Immature natural killer cell (primary cell): ENCODE measurements around the gene MATN4. TPM values are rescaled to one million over a fixed set of nuclear protein-coding genes. Genes with fewer than 3 reads are reported as not detected.

Experiments used
- DNase-seq, 3 donors: peaks; one replicate each; pipeline ENCODE4 v3.0.0; 2022; ENCODE audit warnings: mixed read lengths in 1 of 3
- H3K27ac Mint-ChIP-seq, 6 donors: one replicate each; pipeline ENCODE4 v1.8.0; 2020; ENCODE audit warnings: mixed read lengths in 6 of 6, mild to moderate bottlenecking in 5 of 6, inconsistent platforms in 4 of 6, moderate library complexity in 3 of 6
- H3K27me3 Mint-ChIP-seq, 3 donors: one replicate each; pipeline ENCODE4 v1.8.0; 2020 to 2021; ENCODE audit warnings: low read depth in 3 of 3, mild to moderate bottlenecking in 3 of 3, mixed read lengths in 3 of 3, moderate library complexity in 3 of 3, inconsistent platforms in 1 of 3
- H3K36me3 Mint-ChIP-seq, 3 donors: one replicate each; pipeline ENCODE4 v1.8.0; 2020; ENCODE audit warnings: mixed read lengths in 3 of 3, inconsistent platforms in 2 of 3, mild to moderate bottlenecking in 2 of 3
- H3K4me1 Mint-ChIP-seq, 2 donors: one replicate each; pipeline ENCODE4 v1.8.0; 2020; ENCODE audit warnings: inconsistent platforms in 2 of 2, mild to moderate bottlenecking in 2 of 2, mixed read lengths in 2 of 2, moderate library complexity in 1 of 2
- H3K4me3 Mint-ChIP-seq, 5 donors: one replicate each; pipeline ENCODE4 v1.8.0; 2020; ENCODE audit warnings: mild to moderate bottlenecking in 5 of 5, mixed read lengths in 5 of 5, inconsistent platforms in 3 of 5, moderate library complexity in 3 of 5
- H3K9me3 Mint-ChIP-seq, 6 donors: one replicate each; pipeline ENCODE4 v1.8.0; 2020; ENCODE audit warnings: mild to moderate bottlenecking in 6 of 6, mixed read lengths in 6 of 6, inconsistent platforms in 4 of 6, moderate library complexity in 3 of 6
- polyA plus RNA-seq, 3 donors: library from polyadenylated mRNA; unstranded; fragments of 300-500 nt; fragmentation: Illumina TruSeq; gene quantifications; one replicate each; pipeline ENCODE4 v1.2.3, GENCODE V29; 2021

The MATN4 gene
- polyA plus RNA-seq, 3 donors from 2014 or later, result not detected

DNA sequence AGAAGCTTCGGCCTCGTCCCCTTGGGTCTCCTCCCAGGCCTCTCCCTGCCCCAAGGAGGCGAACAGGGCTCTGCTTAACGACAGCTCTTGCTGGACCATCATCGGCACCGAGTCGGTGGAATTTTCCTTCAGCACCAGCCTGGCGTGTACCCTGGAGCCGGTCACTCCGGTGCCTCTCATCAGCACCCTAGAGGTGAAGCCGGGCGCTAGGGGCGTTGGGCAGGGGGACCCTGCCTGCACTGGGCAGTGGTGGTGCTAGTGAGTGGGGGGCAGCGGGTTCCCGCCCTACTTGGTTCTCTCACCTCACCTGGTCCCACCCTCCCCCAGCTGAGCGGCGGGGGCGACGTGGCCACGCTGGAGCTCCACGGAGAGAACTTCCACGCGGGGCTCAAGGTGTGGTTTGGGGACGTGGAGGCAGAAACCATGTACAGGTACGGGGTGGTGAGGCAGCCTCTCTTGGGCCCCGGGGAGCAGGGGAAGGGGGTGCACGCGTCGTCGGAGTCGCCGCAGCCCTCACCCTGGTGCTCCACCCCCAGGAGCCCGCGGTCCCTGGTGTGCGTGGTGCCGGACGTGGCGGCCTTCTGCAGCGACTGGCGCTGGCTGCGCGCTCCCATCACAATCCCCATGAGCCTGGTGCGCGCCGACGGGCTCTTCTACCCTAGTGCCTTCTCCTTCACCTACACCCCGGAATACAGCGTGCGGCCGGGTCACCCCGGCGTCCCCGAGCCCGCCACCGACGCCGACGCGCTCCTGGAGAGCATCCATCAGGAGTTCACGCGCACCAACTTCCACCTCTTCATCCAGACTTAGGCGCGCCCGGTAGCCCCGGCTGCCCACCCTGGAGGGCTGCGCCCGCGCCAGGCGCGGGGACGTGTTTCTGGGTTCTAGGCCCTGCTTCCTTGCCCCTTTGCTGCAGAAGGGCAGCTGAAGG is 8.3 kb upstream of the MATN4 start:
- H3K27me3 Mint-ChIP-seq, result peaks cover 3 to 15% (median 7%) of the 10 kb centered on the region in 3 donors
- peaks cover 8 to 15% of the 10 kb centered on the region in 2 donors for H3K4me1 Mint-ChIP-seq
- no peak overlapping the region for H3K4me3 Mint-ChIP-seq
- H3K9me3 Mint-ChIP-seq, result no peaks in the 10 kb centered on the region
- no peaks in the 10 kb centered on the region for H3K36me3 Mint-ChIP-seq
- H3K27ac Mint-ChIP-seq, result no peak overlapping the region
- no peak for DNase-seq

DNA sequence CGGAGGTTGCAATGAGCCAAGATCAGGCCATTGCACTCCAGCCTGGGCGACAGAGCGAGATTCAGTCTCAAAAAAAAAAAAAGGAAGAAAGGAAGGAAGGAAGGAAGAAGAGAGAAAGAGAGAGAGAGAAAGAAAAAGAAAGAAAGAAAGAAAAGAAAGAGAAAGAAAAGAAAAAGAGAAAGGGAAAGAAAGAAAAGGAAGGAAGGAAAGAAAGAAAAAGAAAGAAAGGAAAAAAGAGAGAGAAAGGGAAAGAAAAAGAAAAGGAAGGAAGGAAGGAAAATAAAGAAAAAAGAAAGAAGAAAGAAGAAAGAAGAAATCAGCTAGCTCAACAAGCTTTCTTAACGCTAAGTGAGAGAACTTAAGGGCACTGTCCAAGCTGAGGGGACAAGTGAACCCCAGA is 7.6 kb upstream of the MATN4 start:
- no peaks in the 10 kb centered on the region for H3K9me3 Mint-ChIP-seq
- no peak overlapping the region for H3K4me3 Mint-ChIP-seq
- H3K27ac Mint-ChIP-seq, result no peak overlapping the region
- DNase-seq, result no peak
- peaks cover 3 to 15% (median 7%) of the 10 kb centered on the region in 3 donors for H3K27me3 Mint-ChIP-seq
- peaks cover under 1 to 13% of the 10 kb centered on the region in 2 donors for H3K4me1 Mint-ChIP-seq
- H3K36me3 Mint-ChIP-seq, result no peaks in the 10 kb centered on the region

- H3K36me3 Mint-ChIP-seq, result no peaks in the 10 kb centered on the region
- peaks cover 6 to 22% (median 9%) of the 10 kb centered on the region in 3 donors for H3K27me3 Mint-ChIP-seq
- no peak overlapping the region for H3K27ac Mint-ChIP-seq
- DNase-seq, result no peak
- peaks cover 0 to 6% of the 10 kb centered on the region in 2 donors for H3K4me1 Mint-ChIP-seq
- H3K4me3 Mint-ChIP-seq, result no peak overlapping the region
- no peaks in the 10 kb centered on the region for H3K9me3 Mint-ChIP-seq
Measured at GRCh38 chr20:45313943-45314342, 5.8 kb upstream of the MATN4 start.

GRCh38 chr20:45313065-45313695 is 5.1 kb upstream of the MATN4 start:
- Mint-ChIP-seq H3K36me3 (no peaks in the 10 kb centered on the region), H3K4me1 (peaks cover 0 to 6% of the 10 kb centered on the region in 2 donors), H3K27ac (no peak overlapping the region), H3K27me3 (peaks cover 6 to 17% (median 9%) of the 10 kb centered on the region in 3 donors), H3K9me3 (no peaks in the 10 kb centered on the region), H3K4me3 (no peak overlapping the region)
- no peak for DNase-seq

- H3K9me3 Mint-ChIP-seq, result no peaks in the 10 kb centered on the region
- H3K36me3 Mint-ChIP-seq, result no peaks in the 10 kb centered on the region
- H3K4me1 Mint-ChIP-seq, result peaks cover 0 to 6% of the 10 kb centered on the region in 2 donors
- peaks cover 7 to 17% (median 12%) of the 10 kb centered on the region in 3 donors for H3K27me3 Mint-ChIP-seq
- no peak overlapping the region for H3K27ac Mint-ChIP-seq
- DNase-seq, result no peak
- H3K4me3 Mint-ChIP-seq, result no peak overlapping the region
Measured at GRCh38 chr20:45312241-45312640, 4.1 kb upstream of the MATN4 start.

- no peak overlapping the region for H3K27ac Mint-ChIP-seq
- no peaks in the 10 kb centered on the region for H3K36me3 Mint-ChIP-seq
- H3K4me1 Mint-ChIP-seq, result peaks cover 0 to 6% of the 10 kb centered on the region in 2 donors
- no peaks in the 10 kb centered on the region for H3K9me3 Mint-ChIP-seq
- peaks cover 4 to 17% (median 12%) of the 10 kb centered on the region in 3 donors for H3K27me3 Mint-ChIP-seq
- DNase-seq, result peak in 1 of 3 donors; percentile 33
- no peak overlapping the region for H3K4me3 Mint-ChIP-seq
Measured at GRCh38 chr20:45311589-45312211, 3.6 kb upstream of the MATN4 start.

- Mint-ChIP-seq H3K27ac (no peak overlapping the region), H3K4me3 (no peak overlapping the region), H3K27me3 (peaks cover 14 to 21% (median 16%) of the 10 kb centered on the region in 3 donors), H3K4me1 (peaks cover 0 to 6% of the 10 kb centered on the region in 2 donors), H3K36me3 (no peaks in the 10 kb centered on the region), H3K9me3 (no peaks in the 10 kb centered on the region)
- DNase-seq, result no peak
Measured at GRCh38 chr20:45309075-45309474, 976 bp upstream of the MATN4 start.

DNA sequence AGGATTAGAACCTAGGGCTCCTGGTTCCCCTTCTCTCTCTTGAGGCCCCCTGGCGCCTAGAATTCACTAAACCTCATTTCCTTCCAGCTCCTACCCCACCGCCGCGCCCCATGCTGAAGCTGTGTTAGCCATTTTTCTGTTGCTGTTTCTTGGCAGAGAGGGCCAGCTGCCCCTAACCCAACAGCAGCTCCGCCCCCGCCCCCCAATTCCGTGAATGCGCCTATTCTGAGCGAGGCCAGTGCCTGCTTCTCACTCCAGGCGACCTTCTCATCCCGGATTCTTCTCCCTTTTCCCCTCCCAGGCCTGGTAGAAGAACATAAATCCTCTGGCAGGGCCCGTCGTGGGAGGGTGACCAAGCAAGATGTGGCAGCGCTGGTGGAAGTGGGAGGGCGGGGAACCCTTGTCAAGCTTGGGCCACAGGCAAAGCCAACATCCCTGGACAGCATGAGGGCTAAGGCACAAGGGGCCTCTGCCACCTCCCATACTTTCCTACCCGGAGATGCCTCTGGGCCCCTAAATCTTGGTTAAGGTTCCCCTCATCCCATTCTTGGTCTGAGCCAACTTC is 941 bp downstream of the MATN4 start:
- no peak for DNase-seq
- Mint-ChIP-seq H3K27me3 (peaks cover 14 to 17% (median 14%) of the 10 kb centered on the region in 3 donors), H3K27ac (no peak overlapping the region), H3K4me3 (no peak overlapping the region), H3K4me1 (peaks cover 0 to 6% of the 10 kb centered on the region in 2 donors), H3K36me3 (no peaks in the 10 kb centered on the region), H3K9me3 (no peaks in the 10 kb centered on the region)

DNA sequence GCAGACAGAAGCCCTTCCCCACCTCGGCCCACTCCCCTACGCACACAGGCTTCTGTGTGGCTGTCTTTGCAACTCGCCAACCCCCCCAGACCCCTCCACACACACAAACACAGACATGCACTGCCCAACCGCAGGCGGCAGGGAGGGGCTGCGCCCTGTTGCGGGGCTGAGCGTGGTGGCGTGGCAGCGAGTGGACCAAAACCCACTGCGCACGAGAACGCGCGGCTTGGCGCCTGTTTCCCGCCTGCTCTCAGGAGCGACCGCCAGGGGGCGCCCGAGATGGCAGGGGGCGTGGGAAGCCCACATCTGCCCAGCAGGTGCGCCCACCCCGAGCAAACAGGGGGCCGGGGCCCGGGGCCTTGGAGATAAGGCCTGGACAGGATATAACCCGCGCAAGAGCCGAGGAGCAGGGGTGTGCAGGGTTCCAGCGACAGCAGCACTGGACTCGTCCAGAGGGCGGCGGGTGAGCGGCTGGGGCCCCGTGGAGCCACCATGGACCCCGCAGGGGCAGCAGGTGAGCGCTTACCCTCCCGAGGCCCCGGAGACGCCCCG is 1.6 kb downstream of the MATN4 start, which contains the start of gene RBPJL:
RBPJL (plus strand) TSS at position 410 of the 552 bp plus-strand sequence; CDS start at position 493, 83 bp downstream.
- Mint-ChIP-seq H3K36me3 (no peaks in the 10 kb centered on the region), H3K27ac (no peak within 1 kb of the TSS), H3K9me3 (no peaks in the 10 kb centered on the region), H3K27me3 (peaks cover 14 to 17% (median 14%) of the 10 kb centered on the region in 3 donors), H3K4me1 (peaks cover 0 to 6% of the 10 kb centered on the region in 2 donors), H3K4me3 (no peak within 1 kb of the TSS)
- DNase-seq, result no peak

- Mint-ChIP-seq H3K27ac (no peak overlapping the region), H3K36me3 (no peaks in the 10 kb centered on the region), H3K27me3 (peaks cover 12 to 17% (median 14%) of the 10 kb centered on the region in 3 donors), H3K4me3 (no peak overlapping the region), H3K4me1 (no peaks in the 10 kb centered on the region), H3K9me3 (no peaks in the 10 kb centered on the region)
- DNase-seq, result no peak
Measured at GRCh38 chr20:45305262-45305661, 2.8 kb downstream of the MATN4 start.

DNA sequence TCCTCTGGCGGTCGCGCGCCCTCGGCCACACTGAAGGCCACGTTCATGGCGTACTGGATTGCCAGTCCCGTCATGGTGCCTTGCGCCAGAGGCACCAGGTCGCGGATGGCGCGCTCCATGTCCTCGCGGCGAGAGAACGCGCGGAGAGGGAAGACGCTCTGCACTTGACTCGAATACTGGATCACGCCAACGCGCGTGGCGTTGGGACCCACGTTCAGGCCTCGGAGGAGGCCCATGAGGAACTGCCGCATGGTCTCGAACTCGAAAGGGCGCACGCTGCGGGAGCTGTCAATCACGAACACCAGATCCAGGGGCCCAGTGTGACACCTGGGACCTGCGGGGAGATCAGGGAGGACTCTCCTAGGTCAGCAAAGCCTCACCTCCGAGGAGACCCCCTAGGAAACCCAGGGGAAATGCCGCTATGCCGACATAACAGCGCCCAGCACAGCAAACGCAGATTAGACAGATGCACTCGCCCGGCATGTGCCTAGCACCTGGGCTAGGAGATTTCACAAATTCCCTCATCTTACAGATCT is 3.6 kb downstream of the MATN4 start:
- H3K36me3 Mint-ChIP-seq, result no peaks in the 10 kb centered on the region
- no peak overlapping the region for H3K4me3 Mint-ChIP-seq
- no peaks in the 10 kb centered on the region for H3K9me3 Mint-ChIP-seq
- peaks cover 12 to 14% (median 13%) of the 10 kb centered on the region in 3 donors for H3K27me3 Mint-ChIP-seq
- no peaks in the 10 kb centered on the region for H3K4me1 Mint-ChIP-seq
- H3K27ac Mint-ChIP-seq, result no peak overlapping the region
- no peak for DNase-seq

- Mint-ChIP-seq H3K36me3 (no peaks in the 10 kb centered on the region), H3K4me3 (no peak overlapping the region), H3K9me3 (no peaks in the 10 kb centered on the region), H3K27ac (no peak overlapping the region), H3K27me3 (peaks cover 11 to 14% (median 13%) of the 10 kb centered on the region in 3 donors), H3K4me1 (no peaks in the 10 kb centered on the region)
- DNase-seq, result no peak
Measured at GRCh38 chr20:45303586-45304463, 4.3 kb downstream of the MATN4 start.
